GM19035 (cell line): ENCODE data around the gene TNFRSF4.

Experiments
- ATAC-seq: cut with Tn5 transposase; IDR thresholded peaks from one replicate; pipeline ENCODE4 v1.9.1; 2021; ENCODE audit not compliant: unreplicated experiment

The TNFRSF4 gene

DNA sequence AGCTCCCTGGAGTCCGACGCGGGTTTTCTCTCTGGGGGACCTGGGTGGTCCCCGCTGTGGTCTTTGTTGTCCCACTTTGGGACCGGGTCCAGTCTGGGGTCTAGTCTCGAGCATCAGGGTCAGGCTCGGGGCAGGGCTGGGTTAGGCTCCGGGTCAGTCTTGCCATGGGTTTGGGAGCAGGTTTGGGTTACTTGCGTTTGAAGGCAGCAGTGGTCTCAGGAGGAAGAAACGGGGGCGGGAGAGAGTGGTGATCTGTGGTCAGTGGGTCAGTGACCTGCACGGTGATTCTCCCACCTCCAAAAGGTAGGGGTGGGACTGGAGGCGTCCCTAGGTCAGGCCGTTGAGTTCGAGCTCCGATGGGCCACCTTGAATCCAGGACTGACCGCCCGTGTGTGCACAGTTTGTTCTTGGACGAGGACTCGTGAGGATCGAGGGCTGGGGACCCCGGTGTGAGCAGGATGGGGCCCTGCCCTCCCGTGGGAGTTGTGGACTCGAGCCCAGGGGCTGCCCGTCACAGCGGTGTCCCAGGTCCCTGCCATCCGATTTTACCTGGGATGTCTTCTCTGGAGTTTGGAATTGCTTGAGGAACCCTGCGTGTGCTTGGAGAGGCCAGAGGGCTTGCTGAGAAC, 20.3 kb upstream of the TNFRSF4 start:
- no peak for ATAC-seq

DNA sequence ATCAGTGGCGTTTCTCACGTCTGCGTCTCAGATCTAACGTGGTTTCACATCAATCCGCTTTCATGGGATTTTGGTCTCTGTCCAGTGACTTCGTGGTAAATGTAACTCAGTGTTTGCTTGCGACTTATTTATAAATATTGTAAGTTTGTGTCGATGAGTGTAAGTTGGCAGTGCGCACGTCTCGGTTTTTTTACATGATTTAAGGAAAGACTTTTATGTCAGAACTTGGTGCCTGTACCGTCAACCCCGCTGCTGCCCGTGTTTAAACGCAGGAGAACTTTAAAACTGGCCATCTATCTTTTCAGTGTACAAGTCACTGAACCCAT, 19.6 kb upstream of the TNFRSF4 start:
- ATAC-seq: no peak

DNA sequence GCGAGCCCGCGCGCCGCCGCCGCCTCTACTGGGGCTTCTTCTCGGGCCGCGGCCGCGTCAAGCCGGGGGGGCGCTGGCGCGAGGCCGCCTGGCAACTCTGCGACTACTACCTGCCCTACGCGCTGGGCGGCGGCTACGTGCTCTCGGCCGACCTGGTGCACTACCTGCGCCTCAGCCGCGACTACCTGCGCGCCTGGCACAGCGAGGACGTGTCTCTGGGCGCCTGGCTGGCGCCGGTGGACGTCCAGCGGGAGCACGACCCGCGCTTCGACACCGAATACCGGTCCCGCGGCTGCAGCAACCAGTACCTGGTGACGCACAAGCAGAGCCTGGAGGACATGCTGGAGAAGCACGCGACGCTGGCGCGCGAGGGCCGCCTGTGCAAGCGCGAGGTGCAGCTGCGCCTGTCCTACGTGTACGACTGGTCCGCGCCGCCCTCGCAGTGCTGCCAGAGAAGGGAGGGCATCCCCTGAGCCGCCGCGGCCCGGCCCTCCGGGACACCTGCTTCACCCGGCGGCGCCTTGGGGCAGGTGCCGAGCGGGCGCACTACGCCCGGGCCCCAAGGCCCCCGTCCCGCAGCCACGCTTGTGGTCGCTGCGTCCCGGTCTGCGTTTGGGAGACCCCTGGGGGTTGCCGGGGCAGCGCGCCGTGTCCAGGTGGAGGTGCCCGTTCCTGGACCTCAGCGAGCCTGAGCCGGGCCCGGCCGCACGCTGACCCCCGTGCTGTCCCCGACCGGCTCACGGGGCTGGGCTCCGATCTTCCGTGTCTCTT, 19.0 kb upstream of the TNFRSF4 start:
- ATAC-seq: no peak

GRCh38 chr1:1232208-1232795, 18.3 kb upstream of the TNFRSF4 start, which contains the start of gene B3GALT6:
Gene B3GALT6 (plus strand): TSS chr1:1232237. CDS start chr1:1232279, 42 bp downstream.
- no peak for ATAC-seq

DNA sequence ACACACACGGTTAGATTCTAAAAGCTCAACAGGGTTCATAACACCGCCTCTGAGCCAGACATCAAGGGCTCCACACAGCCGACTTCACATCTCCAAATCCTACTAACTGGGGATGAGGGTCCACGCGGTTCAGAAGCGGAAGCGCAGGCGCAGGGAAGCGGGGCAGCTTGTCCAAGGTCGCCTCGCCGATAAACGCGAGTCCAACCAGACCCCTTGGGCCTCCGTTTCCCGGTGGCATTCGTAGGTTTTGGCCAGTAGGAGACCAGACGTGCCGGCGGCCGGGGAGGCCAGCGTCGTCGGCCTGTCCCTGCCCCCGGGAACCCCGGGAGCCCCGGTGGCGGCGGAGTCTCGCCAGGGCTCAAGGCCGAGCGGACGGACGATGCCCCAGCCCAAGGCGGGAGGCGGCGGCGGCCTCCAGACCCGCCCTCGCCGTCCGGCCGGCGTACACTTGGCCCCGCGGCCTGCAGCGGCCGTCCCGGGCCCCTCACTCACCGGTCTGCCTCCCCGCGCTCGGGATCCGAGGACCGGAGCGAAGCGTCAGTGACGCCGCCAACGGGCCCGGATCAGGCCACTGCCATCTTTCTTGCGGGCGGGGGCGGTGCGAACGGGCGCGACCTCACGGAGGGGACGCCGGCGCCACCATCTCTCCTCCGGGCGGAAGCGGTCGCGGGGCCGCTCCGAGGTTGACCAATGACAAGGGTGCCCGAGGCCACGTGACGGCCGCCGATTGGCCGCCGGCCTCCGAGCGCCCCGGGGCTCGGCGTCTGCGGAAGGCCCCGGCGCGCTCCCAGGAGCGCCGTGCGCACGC, 17.7 kb upstream of the TNFRSF4 start, which contains the start of gene SDF4:
TSS of gene SDF4 (minus strand) at position 602 of the 808 bp plus-strand sequence. CDS start 3,229 bp downstream, outside the sequence.
- peak; percentile 88 for ATAC-seq

DNA sequence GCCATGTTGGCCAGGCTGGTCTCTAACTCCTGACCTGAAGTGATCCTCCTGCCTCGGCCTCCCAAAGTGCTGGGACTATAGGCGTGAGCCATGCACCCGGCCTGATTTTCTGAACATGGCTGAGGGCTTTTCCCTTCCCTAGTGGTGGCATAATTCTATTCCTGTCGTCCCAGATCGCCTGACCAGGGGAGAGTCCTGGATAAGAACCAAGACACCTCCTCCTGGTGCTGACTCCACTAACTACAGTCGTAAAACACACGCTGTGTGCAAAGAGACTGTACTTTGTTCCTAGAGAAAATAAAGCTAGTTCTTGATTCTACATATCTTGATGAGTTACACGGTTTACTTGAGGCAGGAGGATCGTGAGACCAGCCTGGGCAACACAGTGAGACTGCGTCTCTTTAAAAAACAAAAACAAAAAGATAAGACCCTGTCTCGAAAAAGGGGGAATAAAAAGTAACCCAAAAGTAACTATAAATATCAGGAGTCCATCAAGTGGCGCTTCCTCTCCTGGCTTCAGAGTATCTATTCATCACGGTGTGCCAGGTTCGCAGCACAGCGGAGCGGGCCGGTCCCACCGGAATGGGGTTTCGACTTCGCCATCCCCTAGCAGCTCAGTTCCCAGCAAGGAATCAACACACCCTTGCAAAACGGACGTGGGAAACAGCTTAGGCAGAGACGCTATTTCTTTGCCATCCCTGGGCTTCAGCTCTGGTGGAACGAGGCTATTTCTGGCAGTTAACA, 16.9 kb upstream of the TNFRSF4 start:
- ATAC-seq: no peak

DNA sequence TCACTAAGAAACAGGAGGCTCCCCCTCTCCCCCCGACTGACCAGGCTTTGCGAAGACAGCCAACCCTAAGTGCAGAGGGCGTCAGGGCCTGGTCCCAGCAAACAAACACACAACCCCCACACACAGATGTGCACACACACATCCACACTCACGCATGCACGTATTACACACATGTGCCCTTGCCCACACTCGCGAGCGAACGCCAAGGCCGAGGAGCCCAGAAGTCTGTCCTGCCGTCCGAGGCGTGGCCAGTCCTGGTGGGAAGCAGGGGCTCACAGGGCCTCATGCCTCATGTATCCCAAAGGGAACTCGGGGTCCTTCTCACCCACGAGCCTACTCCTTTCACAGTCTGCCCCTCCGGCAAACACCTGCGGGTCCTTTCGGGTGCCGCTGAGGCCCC, 15.8 kb upstream of the TNFRSF4 start:
- no peak for ATAC-seq

DNA sequence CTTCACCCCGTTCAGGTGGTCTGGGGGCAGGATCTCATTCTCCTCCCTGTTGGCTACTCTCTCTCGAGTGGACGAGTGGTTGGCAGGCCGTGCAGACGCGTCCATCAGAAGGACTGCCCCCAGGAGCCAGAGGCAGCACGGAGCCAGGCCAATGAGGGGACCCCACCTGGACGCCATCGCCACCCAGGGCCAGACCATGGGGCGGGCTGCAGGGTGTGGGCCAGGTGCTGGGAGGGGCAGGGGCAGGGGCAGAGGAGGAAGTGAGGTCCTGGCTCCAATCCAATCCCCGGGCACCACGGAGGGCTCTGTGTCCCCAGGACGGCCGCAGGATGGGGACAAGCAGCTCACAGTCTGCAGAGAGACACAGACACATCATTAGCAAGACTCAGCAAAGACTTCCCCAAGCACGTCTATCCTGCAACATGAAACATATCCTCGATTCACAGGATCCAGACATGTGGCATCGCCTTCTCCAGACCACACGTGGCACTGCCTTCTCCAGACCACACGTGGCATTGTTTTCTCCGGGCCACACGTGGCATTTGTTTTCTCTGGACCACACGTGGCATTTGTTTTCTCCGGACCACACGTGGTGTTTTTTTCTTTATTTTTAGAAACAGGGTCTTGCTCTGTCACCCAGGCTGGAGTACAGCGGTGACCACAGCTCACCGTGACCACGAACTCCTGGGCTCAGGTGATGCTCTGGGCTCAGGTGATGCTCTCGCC, 14.8 kb upstream of the TNFRSF4 start:
- ATAC-seq: no peak

GRCh38 chr1:1228187-1228586, 14.2 kb upstream of the TNFRSF4 start:
- no peak for ATAC-seq

DNA sequence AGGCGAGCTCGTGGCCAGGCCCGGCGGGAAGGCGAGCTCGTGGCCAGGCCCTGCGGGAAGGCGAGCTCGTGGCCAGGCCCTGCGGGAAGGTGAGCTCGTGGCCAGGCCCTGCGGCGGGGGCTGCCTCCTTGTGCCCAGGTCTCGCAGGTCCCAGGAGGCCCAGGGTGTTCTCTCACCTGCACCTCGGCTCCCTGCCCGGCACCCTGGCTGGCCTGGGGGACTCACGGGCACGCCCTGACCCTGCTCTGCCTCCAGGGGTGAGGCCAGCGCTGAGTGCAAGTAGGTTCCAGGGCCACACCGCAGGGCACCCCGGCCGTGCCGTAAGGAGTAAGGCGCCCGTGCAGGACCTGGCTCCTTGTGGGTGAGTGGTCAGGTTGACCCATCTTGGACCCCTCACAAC, 13.4 kb upstream of the TNFRSF4 start:
- no peak for ATAC-seq

DNA sequence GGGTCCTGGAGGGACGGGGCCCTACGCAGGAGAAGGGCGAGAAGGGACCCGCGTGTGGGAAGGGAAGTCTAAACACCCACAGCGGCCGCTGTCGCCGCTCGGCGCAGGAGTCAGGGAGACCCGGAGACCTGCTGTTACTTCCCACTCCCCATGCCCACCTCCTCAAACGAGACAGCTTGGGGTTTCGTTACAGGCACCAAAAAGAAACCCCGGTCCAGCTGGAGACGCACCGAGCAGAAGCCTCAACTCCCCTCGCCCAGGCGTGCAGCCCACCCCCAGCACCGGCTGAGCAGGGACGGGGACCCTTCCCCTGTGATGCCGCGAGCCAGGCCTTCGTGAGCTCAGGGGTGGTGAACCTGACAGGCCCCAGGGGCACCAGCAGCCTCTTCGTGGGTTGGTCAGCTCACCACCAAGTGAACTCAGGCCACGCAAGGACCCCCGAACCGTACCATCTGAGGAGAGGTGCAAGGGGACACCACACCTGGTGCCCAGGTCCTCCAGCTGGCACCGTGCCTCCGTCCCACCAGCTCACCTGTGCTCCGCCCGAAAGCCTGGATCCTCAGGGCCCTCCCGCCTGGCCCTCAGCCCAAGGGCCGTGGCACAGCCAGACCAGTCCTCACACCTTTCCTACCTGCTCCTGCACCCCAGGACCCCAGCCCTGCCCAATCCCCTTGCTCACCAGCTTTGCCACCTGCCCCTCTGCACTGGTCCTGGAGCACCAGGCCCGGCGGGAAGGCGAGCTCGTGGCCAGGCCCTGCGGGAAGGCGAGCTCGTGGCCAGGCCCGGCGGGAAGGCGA, 12.8 kb upstream of the TNFRSF4 start:
- no peak for ATAC-seq

GRCh38 chr1:1225913-1226312, 12.0 kb upstream of the TNFRSF4 start:
- ATAC-seq: no peak

- ATAC-seq: no peak
Measured at GRCh38 chr1:1225238-1225845, 11.4 kb upstream of the TNFRSF4 start.

- no peak for ATAC-seq
Measured at GRCh38 chr1:1223891-1224290, 9.9 kb upstream of the TNFRSF4 start.

- no peak for ATAC-seq
Measured at GRCh38 chr1:1223321-1223720, 9.4 kb upstream of the TNFRSF4 start.

GRCh38 chr1:1222575-1223225, 8.7 kb upstream of the TNFRSF4 start:
- ATAC-seq: no peak

DNA sequence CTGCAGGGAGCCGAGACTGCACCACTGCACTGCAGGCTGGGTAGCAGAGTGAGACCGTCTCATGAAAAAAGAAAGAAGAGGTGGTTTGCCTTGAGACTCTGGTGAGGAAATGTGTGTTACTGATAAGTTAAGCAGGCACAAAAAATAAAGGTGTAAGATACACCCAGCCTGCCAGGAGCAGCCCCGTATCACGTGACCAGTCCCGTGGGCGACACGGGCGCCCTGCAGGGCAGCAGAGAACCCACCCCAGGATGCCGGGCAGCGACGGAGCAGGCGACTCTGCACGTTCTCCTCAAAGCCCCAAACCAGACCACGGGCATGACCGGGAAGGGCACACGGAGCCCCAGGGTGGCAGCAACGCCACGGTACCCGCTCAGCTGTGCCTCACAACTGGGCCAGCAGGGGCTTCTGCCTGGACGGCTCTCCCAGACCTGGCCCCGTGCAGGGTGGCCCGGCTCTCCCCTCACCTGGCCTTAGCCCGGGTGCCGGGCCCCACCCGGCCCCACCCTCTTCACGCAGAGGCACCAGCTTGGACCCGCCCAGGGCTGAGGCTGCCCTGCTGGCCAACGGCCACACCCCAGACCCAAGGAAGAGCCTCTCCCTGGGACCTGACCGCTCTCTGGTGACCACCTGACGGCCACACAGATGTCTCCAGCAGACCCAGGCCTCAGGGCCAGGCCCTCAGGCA, 8.1 kb upstream of the TNFRSF4 start:
- no peak for ATAC-seq

- no peak for ATAC-seq
Measured at GRCh38 chr1:1220197-1220596, 6.2 kb upstream of the TNFRSF4 start.
